GM23338 (cell line): Measurements from ENCODE around the gene PARL.

Source experiments
- EZH2 ChIP-seq: fragments of 200-600 bp; sonication (generic); IDR thresholded peaks from one replicate; pipeline ENCODE4 v1.8.0; 2017; ENCODE audit warnings: antibody characterized with exemption, mild to moderate bottlenecking, low read depth; ENCODE audit not compliant: unreplicated experiment
- POLR2AphosphoS5 ChIP-seq: IDR thresholded peaks from 2 replicates; pipeline ENCODE4 v1.6.1; 2016; ENCODE audit warnings: antibody characterized with exemption, low read depth
- REST ChIP-seq: IDR thresholded peaks from one replicate; pipeline ENCODE4 v1.6.1; 2018; ENCODE audit warnings: antibody characterized with exemption; ENCODE audit not compliant: unreplicated experiment
- TF ChIP-seq, protein P1 (sequence below), 2 experiments: fragments of 200-600 bp in 1 of 2; sonication (generic) in 1 of 2; conservative IDR thresholded peaks; 2 replicates each; pipeline versions ENCODE4 v1.5.1 to v1.6.1; 2016 to 2017; ENCODE audit warnings: antibody characterized with exemption in 2 of 2, low read depth in 2 of 2, mild to moderate bottlenecking in 2 of 2, moderate library complexity in 1 of 2

- TF ChIP-seq, protein P1, sequence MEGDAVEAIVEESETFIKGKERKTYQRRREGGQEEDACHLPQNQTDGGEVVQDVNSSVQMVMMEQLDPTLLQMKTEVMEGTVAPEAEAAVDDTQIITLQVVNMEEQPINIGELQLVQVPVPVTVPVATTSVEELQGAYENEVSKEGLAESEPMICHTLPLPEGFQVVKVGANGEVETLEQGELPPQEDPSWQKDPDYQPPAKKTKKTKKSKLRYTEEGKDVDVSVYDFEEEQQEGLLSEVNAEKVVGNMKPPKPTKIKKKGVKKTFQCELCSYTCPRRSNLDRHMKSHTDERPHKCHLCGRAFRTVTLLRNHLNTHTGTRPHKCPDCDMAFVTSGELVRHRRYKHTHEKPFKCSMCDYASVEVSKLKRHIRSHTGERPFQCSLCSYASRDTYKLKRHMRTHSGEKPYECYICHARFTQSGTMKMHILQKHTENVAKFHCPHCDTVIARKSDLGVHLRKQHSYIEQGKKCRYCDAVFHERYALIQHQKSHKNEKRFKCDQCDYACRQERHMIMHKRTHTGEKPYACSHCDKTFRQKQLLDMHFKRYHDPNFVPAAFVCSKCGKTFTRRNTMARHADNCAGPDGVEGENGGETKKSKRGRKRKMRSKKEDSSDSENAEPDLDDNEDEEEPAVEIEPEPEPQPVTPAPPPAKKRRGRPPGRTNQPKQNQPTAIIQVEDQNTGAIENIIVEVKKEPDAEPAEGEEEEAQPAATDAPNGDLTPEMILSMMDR (conservative IDR thresholded peaks at IDR 0.05; ENCODE audit: low read depth in 2 of 2) = no peak
- no peak for TF ChIP-seq EZH2
- TF ChIP-seq REST = no peak
- no peak for TF ChIP-seq POLR2AphosphoS5
Measured at GRCh38 chr3:183797996-183798395, 86.7 kb downstream of the PARL start.
